ENCODE results near the gene PIN1.
A peak's percentile ranks its signal among the peaks of the same experiment; 100 is the strongest.
"Not testable (repeated sequence)": the region's sequence is repeated elsewhere in the genome, so short reads cannot be mapped to it uniquely, and the experiment has no call there.

Gene PIN1
- long read RNA-seq, donor 1, full-length matches to known transcripts = 66 of 80 reads
- long read RNA-seq, donor 1, partial matches to known transcripts = 14 of 80 reads
- long read RNA-seq, donor 1, other reads (novel, unspliced or antisense) = 0 of 80 reads
- long read RNA-seq, donor 2, full-length matches to known transcripts = 33 of 33 reads
- long read RNA-seq, donor 2, partial matches to known transcripts = 0 of 33 reads
- long read RNA-seq, donor 2, other reads (novel, unspliced or antisense) = 0 of 33 reads
- long read RNA-seq, donor 3, full-length matches to known transcripts = 27 of 27 reads
- long read RNA-seq, donor 3, partial matches to known transcripts = 0 of 27 reads
- long read RNA-seq, donor 3, other reads (novel, unspliced or antisense) = 0 of 27 reads
- long read RNA-seq, donor 4, full-length matches to known transcripts = 49 of 49 reads
- long read RNA-seq, donor 4, partial matches to known transcripts = 0 of 49 reads
- long read RNA-seq, donor 4, other reads (novel, unspliced or antisense) = 0 of 49 reads
- long read RNA-seq, donor 5, full-length matches to known transcripts = 56 of 56 reads
- long read RNA-seq, donor 5, partial matches to known transcripts = 0 of 56 reads
- long read RNA-seq, donor 5, other reads (novel, unspliced or antisense) = 0 of 56 reads
- long read RNA-seq, donor 6, full-length matches to known transcripts = 44 of 44 reads
- long read RNA-seq, donor 6, partial matches to known transcripts = 0 of 44 reads
- long read RNA-seq, donor 6, other reads (novel, unspliced or antisense) = 0 of 44 reads
- long read RNA-seq, donor 7 = 0 reads
- long read RNA-seq, donor 8, full-length matches to known transcripts = 47 of 47 reads
- long read RNA-seq, donor 8, partial matches to known transcripts = 0 of 47 reads
- long read RNA-seq, donor 8, other reads (novel, unspliced or antisense) = 0 of 47 reads

- peak; percentile 95 for DNase-seq
Observed at GRCh38 chr19:9834726-9835506, at the start of gene PIN1. PIN1 (plus strand) TSS chr19:9835318; CDS start chr19:9835345, 27 bp downstream.

DNA sequence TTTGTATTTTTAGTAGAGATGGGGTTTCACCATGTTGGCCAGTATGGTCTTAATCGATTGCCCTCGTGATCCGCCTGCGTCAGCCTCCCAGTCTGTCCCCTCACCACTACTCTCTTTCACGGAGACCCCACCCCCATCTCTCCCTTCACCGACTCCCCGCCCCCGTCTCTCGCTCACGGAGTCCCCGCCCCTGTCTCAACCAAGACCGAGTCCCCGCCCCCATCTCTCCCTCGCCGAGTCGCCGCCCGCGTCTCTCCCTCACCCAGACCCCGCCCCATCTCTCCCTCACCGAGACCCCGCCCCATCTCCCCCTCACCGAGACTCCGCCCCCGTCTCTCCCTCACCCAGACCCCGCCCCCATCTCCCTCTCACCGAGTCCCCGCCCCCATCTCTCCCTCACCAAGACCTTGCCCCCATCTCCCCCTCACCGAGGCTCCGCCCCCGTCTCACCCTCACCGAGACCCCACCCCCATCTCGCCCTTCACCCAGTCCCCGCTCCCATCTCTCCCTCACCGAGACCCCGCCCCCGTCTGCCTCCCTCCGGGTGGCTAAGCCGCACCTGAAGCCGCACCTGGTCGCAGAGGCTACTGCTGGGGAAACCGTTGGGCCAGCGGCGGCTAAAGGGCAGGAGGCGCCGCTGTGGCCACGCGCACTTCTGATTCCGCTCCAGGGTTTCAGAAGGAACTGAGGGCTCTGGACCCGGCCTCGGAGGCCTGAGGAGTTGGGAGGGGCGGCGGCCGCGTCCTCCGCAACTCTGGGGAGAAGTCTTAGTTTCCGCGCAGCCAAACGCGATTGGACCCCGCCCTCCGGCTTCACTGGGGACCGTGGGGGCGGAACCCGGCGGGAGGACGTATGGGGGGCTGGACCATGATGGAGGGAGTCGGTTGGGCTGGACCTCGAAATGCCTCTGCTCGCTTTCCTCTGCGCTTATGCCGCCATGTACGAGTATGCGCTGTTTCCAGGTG, 49.5 kb upstream of the PIN1 start:
- DNase-seq = peak; percentile 99

GRCh38 chr19:9786342-9786741, 48.8 kb upstream of the PIN1 start:
- DNase-seq = no peak

DNA sequence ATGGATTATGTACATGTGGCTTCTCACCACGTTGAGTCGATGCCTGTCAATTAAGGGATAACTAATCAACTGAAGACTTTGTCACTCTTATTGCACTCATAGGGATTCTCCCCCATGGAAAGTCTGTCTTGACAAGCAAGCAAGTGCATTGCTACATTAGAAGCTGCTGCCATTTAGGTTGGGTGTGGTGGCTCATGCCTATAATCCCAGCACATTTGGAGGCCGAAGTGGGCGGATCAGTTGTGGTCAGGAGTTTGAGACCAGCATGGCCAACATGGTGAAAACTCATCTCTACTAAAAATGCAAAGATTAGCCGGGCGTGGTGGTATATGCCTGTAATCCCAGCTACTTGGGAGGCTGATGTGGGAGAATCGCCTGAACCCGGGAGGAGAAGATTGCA, 48.3 kb upstream of the PIN1 start:
- DNase-seq = no peak

DNA sequence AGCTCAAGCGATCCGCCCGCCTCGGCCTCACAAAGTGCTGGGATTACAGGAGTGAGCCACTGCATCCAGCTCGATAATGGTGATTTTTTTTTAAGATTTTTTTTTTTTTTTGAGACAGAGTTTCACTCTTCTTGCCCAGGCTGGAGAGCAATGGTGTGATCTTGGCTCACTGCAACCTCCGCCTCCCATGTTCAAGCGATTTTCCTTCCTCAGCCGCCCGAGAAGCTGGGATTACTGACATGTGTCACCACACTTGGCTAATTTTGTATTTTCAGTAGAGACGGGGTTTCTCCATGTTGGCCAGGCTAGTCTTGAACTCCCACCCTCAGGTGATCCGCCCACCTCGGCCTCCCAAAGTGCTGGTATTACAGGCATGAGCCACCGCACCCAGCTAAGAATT, 46.5 kb upstream of the PIN1 start:
- DNase-seq = not testable (repeated sequence)

GRCh38 chr19:9789066-9789465, 46.1 kb upstream of the PIN1 start:
- no peak for DNase-seq

DNA sequence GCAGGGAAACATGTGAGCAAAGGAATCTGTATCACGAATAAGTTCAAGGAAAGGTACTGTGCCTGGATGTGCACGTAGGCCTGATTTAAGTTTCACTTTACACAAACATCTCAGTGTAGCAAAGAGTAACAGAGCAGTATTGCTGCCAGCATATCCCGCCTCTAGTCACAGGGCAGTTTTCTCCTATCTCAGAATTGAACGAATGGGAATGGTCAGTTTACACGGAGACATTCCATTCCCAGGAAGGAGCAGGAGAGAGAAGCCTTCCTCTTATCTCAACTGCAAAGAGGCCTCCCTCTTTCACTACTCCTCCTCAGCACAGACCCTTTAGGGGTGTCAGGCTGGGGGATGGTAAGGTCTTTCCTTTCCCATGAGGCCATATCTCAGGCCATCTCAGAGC, 45.5 kb upstream of the PIN1 start:
- DNase-seq = peak; percentile 21

DNA sequence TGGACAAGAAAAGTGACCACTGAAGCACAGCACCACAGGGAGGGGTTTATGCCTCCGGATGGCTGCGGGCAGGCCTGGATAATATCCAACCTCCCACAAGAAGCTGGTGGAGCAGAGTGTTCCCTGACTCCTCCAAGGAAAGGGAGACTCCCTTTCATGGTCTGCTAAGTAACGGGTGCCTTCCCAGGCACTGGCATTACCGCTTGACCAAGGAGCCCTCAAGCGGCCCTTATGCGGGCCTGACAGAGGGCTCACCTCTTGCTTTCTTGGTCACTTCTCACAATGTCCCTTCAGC, 44.1 kb upstream of the PIN1 start:
- peak; percentile 36 for DNase-seq

- peak; percentile 67 for DNase-seq
Observed at GRCh38 chr19:9791552-9792205, 43.4 kb upstream of the PIN1 start.

- peak; percentile 87 for DNase-seq
Observed at GRCh38 chr19:9792206-9793070, 42.7 kb upstream of the PIN1 start.

GRCh38 chr19:9793071-9793591, 42.0 kb upstream of the PIN1 start:
- DNase-seq = no peak

GRCh38 chr19:9796113-9796773, 38.9 kb upstream of the PIN1 start:
- peak; percentile 47 for DNase-seq

DNA sequence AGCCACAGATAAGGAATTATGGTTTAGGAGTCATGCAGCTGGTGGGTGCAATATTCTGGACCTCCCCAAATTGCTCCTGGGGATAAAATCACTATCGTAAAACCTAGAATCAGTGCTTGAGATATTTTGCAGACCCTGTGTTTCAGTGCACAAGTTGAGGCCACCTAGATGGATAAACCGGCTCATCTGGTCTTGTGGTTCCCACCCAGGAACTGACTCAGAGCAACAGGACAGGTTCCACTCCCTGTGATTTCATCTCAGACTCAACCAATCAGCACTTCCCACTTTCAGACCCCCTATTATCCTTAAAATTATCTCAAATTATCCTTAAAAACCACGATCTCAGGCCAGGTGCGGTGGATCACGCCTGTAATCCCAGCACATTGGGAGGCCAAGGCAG, 37.2 kb upstream of the PIN1 start:
- DNase-seq = no peak

DNA sequence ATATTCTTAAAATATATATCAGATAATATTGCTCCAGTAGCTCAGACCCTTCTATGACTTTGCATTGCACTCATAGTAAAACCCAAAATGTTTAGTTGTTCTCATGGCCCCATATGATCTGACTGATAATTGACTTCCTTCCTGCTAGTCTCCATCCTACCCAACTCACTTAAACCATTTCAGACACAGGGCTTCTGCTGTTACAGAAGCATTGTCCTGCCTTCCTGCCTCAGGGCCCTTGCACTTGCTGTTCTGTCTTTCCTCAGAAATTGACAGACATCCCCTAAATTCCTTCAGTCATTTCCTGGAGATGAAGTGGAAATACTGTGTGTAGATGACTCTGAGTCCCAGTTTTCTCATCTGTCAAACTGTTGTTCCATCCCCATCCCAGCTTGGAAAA, 36.0 kb upstream of the PIN1 start:
- DNase-seq = no peak

DNA sequence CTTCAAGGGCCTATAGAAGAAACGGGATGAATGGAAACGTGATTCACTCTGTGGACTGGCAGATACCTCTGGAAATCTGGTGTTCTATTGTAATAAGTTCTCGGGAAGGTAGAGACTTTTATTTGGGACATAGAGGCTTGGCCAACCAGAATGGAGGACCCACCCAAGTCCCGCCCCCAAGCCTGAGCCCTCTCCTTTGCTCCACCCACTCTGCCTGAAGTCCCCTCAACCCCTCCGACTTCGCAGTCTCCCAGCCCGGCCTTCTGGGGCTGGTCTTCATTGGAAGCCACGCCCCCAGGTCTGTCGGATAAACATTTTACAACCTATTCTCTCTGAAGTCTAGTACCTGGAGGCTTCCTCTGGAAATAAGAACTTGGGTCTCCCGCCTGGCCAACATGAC, 33.1 kb upstream of the PIN1 start:
- DNase-seq = no peak

- DNase-seq = no peak
Observed at GRCh38 chr19:9806803-9807202, 28.3 kb upstream of the PIN1 start.

- DNase-seq = no peak
Observed at GRCh38 chr19:9808855-9809824, 26.0 kb upstream of the PIN1 start.

GRCh38 chr19:9811139-9811538, 24.0 kb upstream of the PIN1 start:
- no peak for DNase-seq
